ENCODE measurements around the gene ADAMTS17. TPM values are rescaled to one million over a fixed set of nuclear protein-coding genes. Genes with fewer than 3 reads are reported as not detected.

The ADAMTS17 gene
- total RNA-seq, 1 experiment from 2014 or later, result 4.2 TPM

DNA sequence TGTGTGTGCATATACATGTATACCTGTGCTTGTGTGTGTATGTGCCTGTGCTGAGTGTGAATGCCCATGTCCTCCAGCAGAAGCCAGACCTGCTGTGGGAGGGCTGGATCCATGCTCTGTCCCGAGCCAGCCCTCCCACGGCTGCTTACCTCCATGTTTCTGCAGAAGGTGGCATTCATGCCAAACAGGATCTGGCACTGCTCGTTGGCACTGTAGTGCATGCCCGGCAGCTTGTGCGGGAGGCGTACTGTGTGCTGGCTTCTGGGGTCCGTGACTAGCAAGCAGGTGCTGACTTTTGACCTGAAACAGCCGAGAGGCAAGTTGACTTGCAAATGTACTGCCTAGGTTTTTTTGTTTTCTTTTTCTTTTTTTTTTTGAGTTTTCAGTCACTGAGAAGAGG, 189.3 kb downstream of the ADAMTS17 start:
- DNase-seq (ENCODE audit: low read depth, low spot score) (no peak), ATAC-seq (no peak)
- no peaks in the 10 kb centered on the region for H3K36me3 ChIP-seq (ENCODE audit: control insufficient read depth in 1 of 2, insufficient read depth in 2 of 2, low read length in 2 of 2)
- TF ChIP-seq EZH2 (IDR thresholded peaks at IDR 0.05) (no peak), RAD21 (IDR thresholded peaks at IDR 0.05; ENCODE audit: low read depth) (no peak), EGR1 (IDR thresholded peaks at IDR 0.05; ENCODE audit: low read depth) (no peak), YY1 (IDR thresholded peaks at IDR 0.05; ENCODE audit: extremely low read depth, insufficient replicate concordance, low read depth, low read length) (no peak), POLR2A (IDR thresholded peaks at IDR 0.05; ENCODE audit: borderline replicate concordance, extremely low read depth, insufficient read depth, insufficient read length) (no peak), SRF (IDR thresholded peaks at IDR 0.05; ENCODE audit: low read depth) (no peak), ZFX (IDR thresholded peaks at IDR 0.05) (no peak), FOSL1 (IDR thresholded peaks at IDR 0.05; ENCODE audit: low read depth) (no peak), CBX3 (IDR thresholded peaks at IDR 0.05; ENCODE audit: low read depth) (no peak), ZNF274 (IDR thresholded peaks at IDR 0.05; ENCODE audit: low read depth, low read length) (no peak), POLR2AphosphoS5 (IDR thresholded peaks at IDR 0.05; ENCODE audit: low read depth, low read length) (no peak)
- TF ChIP-seq, protein P1, sequence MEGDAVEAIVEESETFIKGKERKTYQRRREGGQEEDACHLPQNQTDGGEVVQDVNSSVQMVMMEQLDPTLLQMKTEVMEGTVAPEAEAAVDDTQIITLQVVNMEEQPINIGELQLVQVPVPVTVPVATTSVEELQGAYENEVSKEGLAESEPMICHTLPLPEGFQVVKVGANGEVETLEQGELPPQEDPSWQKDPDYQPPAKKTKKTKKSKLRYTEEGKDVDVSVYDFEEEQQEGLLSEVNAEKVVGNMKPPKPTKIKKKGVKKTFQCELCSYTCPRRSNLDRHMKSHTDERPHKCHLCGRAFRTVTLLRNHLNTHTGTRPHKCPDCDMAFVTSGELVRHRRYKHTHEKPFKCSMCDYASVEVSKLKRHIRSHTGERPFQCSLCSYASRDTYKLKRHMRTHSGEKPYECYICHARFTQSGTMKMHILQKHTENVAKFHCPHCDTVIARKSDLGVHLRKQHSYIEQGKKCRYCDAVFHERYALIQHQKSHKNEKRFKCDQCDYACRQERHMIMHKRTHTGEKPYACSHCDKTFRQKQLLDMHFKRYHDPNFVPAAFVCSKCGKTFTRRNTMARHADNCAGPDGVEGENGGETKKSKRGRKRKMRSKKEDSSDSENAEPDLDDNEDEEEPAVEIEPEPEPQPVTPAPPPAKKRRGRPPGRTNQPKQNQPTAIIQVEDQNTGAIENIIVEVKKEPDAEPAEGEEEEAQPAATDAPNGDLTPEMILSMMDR (IDR thresholded peaks at IDR 0.05 in 2 of 3, conservative IDR thresholded peaks at IDR 0.05 in 1 of 3; ENCODE audit: borderline replicate concordance in 1 of 3, insufficient read depth in 1 of 3, low read depth in 2 of 3, low read length in 2 of 3), result no peak
- TF ChIP-seq, protein P2, sequence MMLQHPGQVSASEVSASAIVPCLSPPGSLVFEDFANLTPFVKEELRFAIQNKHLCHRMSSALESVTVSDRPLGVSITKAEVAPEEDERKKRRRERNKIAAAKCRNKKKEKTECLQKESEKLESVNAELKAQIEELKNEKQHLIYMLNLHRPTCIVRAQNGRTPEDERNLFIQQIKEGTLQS (IDR thresholded peaks at IDR 0.05), result no peak
- TF ChIP-seq, protein P3, sequence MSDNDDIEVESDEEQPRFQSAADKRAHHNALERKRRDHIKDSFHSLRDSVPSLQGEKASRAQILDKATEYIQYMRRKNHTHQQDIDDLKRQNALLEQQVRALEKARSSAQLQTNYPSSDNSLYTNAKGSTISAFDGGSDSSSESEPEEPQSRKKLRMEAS (IDR thresholded peaks at IDR 0.05), result no peak
- no peaks in the 10 kb centered on the region for H3K79me2 ChIP-seq (ENCODE audit: insufficient read depth, low read length)
- BruUV-seq (replicated peaks), result no TSS peak
- no peaks in the 10 kb centered on the region for H4K20me1 ChIP-seq (ENCODE audit: insufficient read depth)
- intact Hi-C loops (cut with micrococcal nuclease), result no loop called here
- peaks cover 0 to 11% of the 10 kb centered on the region in 2 experiments; a peak in 2 of 4 replicates for H3K9me3 ChIP-seq (ENCODE audit: control insufficient read depth in 1 of 2, insufficient read depth in 1 of 2, low read depth in 1 of 2, low read length in 2 of 2)
- ChIA-PET RAD21 (ENCODE audit: low non-redundant PET in 1 of 2, low total read pairs in 2 of 2, uncharacterized antibody in 2 of 2, unreplicated experiment in 2 of 2) (no interaction called here), CTCF (no interaction called here), POLR2A (no interaction called here)
- H3K9me2 ChIP-seq (ENCODE audit: insufficient read depth), result no peaks in the 10 kb centered on the region
- no peaks in the 10 kb centered on the region for H3K4me1 ChIP-seq (ENCODE audit: control insufficient read depth in 1 of 2, insufficient read depth in 2 of 2, low read length in 2 of 2)
- H3K4me2 ChIP-seq (ENCODE audit: low read length), result no peak overlapping the region
- H3K27me3 ChIP-seq (ENCODE audit: insufficient read depth, low read length), result no peaks in the 10 kb centered on the region
- H2AFZ ChIP-seq (ENCODE audit: low read depth, low read length, poor library complexity, severe bottlenecking), result no peak overlapping the region
- H3K9ac ChIP-seq (ENCODE audit: low read length), result no peak overlapping the region
- H3K4me3 ChIP-seq (replicated peaks in 1 of 2; ENCODE audit: low read depth in 1 of 2, low read length in 2 of 2), result no peak overlapping the region
- no peak overlapping the region for H3K27ac ChIP-seq (ENCODE audit: low read depth, low read length)

All from HCT116 (cell line).